ENCODE results near the gene FTO. TPM values are rescaled to one million over a fixed set of nuclear protein-coding genes. Genes with fewer than 3 reads are reported as not detected.

FTO gene
- total RNA-seq, 2 experiments from 2014 or later: 48.6 to 53.2 TPM

DNA sequence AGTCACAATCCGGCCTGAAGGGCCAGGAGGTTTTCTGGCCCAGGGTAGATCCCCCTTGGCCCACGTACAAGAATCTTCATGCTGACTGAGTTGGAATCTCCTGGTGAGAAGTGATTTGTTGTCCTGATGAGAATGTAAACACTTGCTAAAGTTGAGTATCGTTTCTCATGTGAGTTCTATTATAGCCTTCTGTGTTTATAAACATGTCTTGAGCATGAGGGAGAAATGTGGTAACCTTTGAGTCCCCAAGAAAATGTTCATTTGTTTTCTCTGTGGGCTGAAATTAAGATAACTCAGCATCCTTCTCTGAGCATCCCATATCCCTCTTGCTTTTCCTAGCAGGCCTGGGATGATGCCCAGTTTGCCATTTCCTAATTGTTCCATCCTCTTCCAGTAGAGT is 204.8 kb downstream of the FTO start:
- ChIA-PET POLR2A (no interaction called here), CTCF (no interaction called here)
- DNase-seq (no peak), ATAC-seq (no peak)
- TF ChIP-seq, protein P1, sequence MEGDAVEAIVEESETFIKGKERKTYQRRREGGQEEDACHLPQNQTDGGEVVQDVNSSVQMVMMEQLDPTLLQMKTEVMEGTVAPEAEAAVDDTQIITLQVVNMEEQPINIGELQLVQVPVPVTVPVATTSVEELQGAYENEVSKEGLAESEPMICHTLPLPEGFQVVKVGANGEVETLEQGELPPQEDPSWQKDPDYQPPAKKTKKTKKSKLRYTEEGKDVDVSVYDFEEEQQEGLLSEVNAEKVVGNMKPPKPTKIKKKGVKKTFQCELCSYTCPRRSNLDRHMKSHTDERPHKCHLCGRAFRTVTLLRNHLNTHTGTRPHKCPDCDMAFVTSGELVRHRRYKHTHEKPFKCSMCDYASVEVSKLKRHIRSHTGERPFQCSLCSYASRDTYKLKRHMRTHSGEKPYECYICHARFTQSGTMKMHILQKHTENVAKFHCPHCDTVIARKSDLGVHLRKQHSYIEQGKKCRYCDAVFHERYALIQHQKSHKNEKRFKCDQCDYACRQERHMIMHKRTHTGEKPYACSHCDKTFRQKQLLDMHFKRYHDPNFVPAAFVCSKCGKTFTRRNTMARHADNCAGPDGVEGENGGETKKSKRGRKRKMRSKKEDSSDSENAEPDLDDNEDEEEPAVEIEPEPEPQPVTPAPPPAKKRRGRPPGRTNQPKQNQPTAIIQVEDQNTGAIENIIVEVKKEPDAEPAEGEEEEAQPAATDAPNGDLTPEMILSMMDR (IDR thresholded peaks at IDR 0.05): no peak
- Mint-ChIP-seq H3K9me3 (no peaks in the 10 kb centered on the region), H3K27me3 (no peaks in the 10 kb centered on the region), H3K4me3 (no peak overlapping the region), H3K36me3 (ENCODE audit: low read depth) (peaks cover 4% of the 10 kb centered on the region), H3K27ac (no peak overlapping the region), H3K4me1 (ENCODE audit: low read depth) (peaks cover 9% of the 10 kb centered on the region)
- intact Hi-C loops (cut with micrococcal nuclease): no loop called here

DNA sequence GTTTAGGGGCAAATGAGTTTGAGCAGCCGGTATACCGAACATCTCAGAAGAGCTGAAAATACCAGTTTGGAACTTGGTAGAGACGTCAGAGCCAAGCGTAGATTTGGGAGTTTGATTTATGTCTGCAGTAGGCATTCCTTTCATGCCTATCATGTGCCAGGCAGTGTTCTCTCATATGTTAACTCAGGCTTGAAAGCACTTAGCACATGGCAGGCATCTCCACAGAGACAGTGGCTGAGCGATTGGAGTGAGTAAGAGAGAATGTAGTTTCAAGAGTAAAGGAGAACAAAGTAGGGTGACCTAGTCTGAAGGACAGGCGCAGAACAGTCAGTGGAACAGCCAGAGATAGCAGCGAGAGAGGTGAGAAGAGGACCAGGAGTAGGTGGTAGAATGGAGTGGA is 207.0 kb downstream of the FTO start:
- H3K27me3 Mint-ChIP-seq: no peaks in the 10 kb centered on the region
- ATAC-seq (no peak), DNase-seq (no peak)
- intact Hi-C loops (cut with micrococcal nuclease): no loop called here
- TF ChIP-seq, protein P1 (IDR thresholded peaks at IDR 0.05): no peak
- no peak overlapping the region for H3K27ac Mint-ChIP-seq
- no peak overlapping the region for H3K4me3 Mint-ChIP-seq
- H3K4me1 Mint-ChIP-seq (ENCODE audit: low read depth): peaks cover 11% of the 10 kb centered on the region
- H3K36me3 Mint-ChIP-seq (ENCODE audit: low read depth): peaks cover 3% of the 10 kb centered on the region
- ChIA-PET CTCF (interaction anchor here (1.4 to 2.1 kb wide), 2 partner anchors 11 to 16 kb away, joined by 4 to 7 read pairs; no protein-coding TSS in a partner anchor), POLR2A (no interaction called here)
- H3K9me3 Mint-ChIP-seq: no peaks in the 10 kb centered on the region

DNA sequence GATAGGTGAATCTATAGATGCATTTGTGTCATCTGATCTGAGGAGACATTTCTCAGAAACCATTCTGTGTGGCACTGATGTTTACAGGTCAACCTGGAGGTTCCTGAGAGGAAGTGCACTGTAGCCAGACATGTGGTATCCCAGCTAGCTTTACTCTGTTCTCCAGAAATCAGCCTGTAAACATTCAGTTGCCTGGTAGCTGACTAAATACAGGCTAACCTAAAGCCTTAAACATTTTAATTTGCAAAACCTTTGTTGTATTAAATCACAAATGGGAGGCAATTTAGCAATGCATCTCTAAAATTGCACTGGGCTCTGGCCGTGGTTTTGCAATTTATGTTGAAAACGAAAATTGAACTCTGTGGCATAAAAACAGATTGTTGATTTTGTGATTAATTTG is 207.6 kb downstream of the FTO start:
- no peaks in the 10 kb centered on the region for H3K27me3 Mint-ChIP-seq
- no peaks in the 10 kb centered on the region for H3K9me3 Mint-ChIP-seq
- ChIA-PET CTCF (interaction anchor here (1.4 to 2.1 kb wide), 2 partner anchors 12 to 16 kb away, joined by 4 to 7 read pairs; no protein-coding TSS in a partner anchor), POLR2A (interaction anchor here (1.1 kb wide), 1 partner anchor 187 kb away, joined by 3 read pairs; no protein-coding TSS in a partner anchor)
- no peak for ATAC-seq
- H3K4me3 Mint-ChIP-seq: no peak overlapping the region
- TF ChIP-seq, protein P1 (IDR thresholded peaks at IDR 0.05): no peak
- intact Hi-C loops (cut with micrococcal nuclease): no loop called here
- H3K4me1 Mint-ChIP-seq (ENCODE audit: low read depth): peaks cover 11% of the 10 kb centered on the region
- H3K36me3 Mint-ChIP-seq (ENCODE audit: low read depth): peaks cover 3% of the 10 kb centered on the region
- peak overlapping the region; percentile 12 for H3K27ac Mint-ChIP-seq
- DNase-seq: no peak

DNA sequence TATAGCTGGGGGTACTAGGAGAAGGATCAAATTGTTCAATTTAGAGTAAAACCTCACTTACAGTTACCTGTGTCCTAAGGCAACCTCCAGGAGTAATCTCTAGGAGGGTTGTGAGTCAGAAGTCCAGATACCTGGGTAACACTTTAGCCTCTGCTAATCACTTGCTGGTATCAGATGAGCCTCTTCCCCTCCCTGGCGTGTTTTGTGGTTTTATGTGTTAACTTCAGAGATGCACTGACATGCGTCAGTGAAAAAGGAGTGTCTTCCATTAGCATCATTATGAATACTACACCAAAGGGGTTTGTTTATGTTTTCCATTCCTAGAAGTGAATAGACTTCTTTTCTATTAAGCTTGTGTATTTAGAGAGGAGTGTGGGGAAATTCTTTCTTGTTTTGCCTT is 208.2 kb downstream of the FTO start:
- peaks cover 3% of the 10 kb centered on the region for H3K36me3 Mint-ChIP-seq (ENCODE audit: low read depth)
- H3K4me3 Mint-ChIP-seq: no peak overlapping the region
- ChIA-PET CTCF (interaction anchor here (0.9 to 2.1 kb wide), 4 partner anchors 12 to 22 kb away, joined by 3 to 7 read pairs (median 4); no protein-coding TSS in a partner anchor), POLR2A (interaction anchor here (1.1 kb wide), 1 partner anchor 188 kb away, joined by 3 read pairs; no protein-coding TSS in a partner anchor)
- intact Hi-C loops (cut with micrococcal nuclease): no loop called here
- peak overlapping the region; percentile 81 for H3K27ac Mint-ChIP-seq
- peak; percentile 80 for DNase-seq
- ATAC-seq: peak; percentile 92
- H3K9me3 Mint-ChIP-seq: no peaks in the 10 kb centered on the region
- peaks cover 11% of the 10 kb centered on the region for H3K4me1 Mint-ChIP-seq (ENCODE audit: low read depth)
- TF ChIP-seq, protein P1 (IDR thresholded peaks at IDR 0.05): no peak
- no peaks in the 10 kb centered on the region for H3K27me3 Mint-ChIP-seq

DNA sequence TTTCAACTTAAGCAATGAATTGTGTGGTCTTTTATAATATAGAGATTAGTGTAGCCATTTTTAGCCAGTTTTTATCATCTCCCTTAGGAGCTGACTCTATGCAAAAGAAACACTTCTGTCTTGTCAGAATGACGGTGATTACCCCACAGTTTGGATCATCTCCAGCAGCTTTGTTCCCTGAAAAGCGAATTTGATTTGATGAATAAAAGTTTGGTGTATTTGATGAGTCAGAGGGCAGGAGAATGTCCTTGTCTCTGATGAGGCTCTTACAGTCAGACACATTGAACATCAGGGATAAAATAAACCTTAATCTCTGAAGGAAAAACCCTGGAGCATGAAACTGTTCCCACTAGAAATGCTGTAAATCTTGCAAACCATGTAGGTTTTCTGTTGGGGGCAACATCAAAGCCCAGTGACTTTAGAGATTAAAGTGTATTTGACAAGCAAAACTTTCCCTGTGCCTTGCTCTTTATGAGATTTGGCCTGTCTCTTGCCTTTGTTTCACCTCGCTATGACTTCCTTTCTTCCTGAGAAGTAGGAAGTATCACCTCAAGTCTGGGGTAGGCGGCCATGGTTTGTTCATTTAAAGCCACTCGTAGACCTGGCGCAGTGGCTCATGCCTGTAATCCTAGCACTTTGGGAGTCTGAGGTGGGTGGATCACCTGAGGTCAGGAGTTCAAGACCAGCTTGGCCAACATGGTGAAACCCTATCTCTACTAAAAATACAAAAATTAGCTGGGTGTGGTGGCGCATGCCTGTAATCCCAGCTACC is 209.3 kb downstream of the FTO start:
- H3K9me3 Mint-ChIP-seq: no peaks in the 10 kb centered on the region
- no peaks in the 10 kb centered on the region for H3K27me3 Mint-ChIP-seq
- peaks cover 11% of the 10 kb centered on the region for H3K4me1 Mint-ChIP-seq (ENCODE audit: low read depth)
- no peak overlapping the region for H3K4me3 Mint-ChIP-seq
- CTCF ChIA-PET: interaction anchor here (0.9 to 2.1 kb wide), 3 partner anchors 14 to 23 kb away, joined by 3 to 7 read pairs (median 3); no protein-coding TSS in a partner anchor
- no peaks in the 10 kb centered on the region for H3K36me3 Mint-ChIP-seq (ENCODE audit: low read depth)
- ATAC-seq: peak; percentile 24
- POLR2A ChIA-PET: no interaction called here
- H3K27ac Mint-ChIP-seq: peak overlapping the region; percentile 81
- DNase-seq: peak; percentile 52
- intact Hi-C loops (cut with micrococcal nuclease): no loop called here
- TF ChIP-seq, protein P1 (IDR thresholded peaks at IDR 0.05): no peak

Data from activated CD8-positive, alpha-beta T cell treated with anti-CD3 and anti-CD28 coated beads for 36 hours (primary cell).